Panc1 (cell line): ENCODE data around the gene RFX8.

Source experiments
- CTCF ChIP-seq: fragments of 450-650 bp; IDR thresholded peaks from 2 replicates; pipeline ENCODE4 v1.5.1; 2017; ENCODE audit warnings: mild to moderate bottlenecking
- POLR2AphosphoS5 ChIP-seq: IDR thresholded peaks from 2 replicates; pipeline ENCODE4 v1.6.1; 2012; ENCODE audit warnings: mild to moderate bottlenecking, low read depth, low read length, moderate library complexity
- TCF7L2 ChIP-seq: IDR thresholded peaks from 2 replicates; pipeline ENCODE4 v1.6.1; 2011; ENCODE audit warnings: mild to moderate bottlenecking, low read depth, low read length, inconsistent platforms

- TF ChIP-seq POLR2AphosphoS5, result no peak
- TF ChIP-seq TCF7L2, result no peak
- no peak for TF ChIP-seq CTCF
These were observed 59.0 kb downstream of the RFX8 start for GRCh38 chr2:101415884-101416283.
